NAMALWA (cell line): Measurements from ENCODE around the gene USP6NL.

ENCODE experiments used
- DNase-seq: peaks from one replicate; pipeline ENCODE4 v3.0.0-alpha.2; 2015; ENCODE audit warnings: low spot score

Gene USP6NL

GRCh38 chr10:11551104-11551503 is 60.3 kb downstream of the USP6NL start:
- no peak for DNase-seq

GRCh38 chr10:11548768-11549099 is 62.7 kb downstream of the USP6NL start:
- no peak for DNase-seq

GRCh38 chr10:11548065-11548767 is 63.2 kb downstream of the USP6NL start:
- no peak for DNase-seq

DNA sequence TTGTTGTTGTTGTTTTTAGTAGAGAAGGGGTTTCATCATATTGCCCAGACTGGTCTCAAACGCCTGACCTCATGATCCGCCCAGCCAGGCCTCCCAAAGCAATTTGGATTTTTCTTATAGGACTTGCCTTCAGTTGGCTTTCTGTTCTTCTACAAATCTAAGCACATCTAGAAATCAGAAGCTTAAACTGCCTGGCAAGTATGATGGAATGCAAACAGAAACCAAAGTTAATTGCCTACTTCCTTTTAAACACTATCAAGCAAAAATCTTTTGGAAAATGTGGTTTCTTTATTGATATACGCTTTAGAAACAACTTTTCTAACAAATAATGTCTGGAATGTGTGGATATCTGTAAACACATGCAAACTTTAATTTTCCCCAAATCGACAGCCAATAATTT is 64.9 kb downstream of the USP6NL start:
- DNase-seq = no peak

DNA sequence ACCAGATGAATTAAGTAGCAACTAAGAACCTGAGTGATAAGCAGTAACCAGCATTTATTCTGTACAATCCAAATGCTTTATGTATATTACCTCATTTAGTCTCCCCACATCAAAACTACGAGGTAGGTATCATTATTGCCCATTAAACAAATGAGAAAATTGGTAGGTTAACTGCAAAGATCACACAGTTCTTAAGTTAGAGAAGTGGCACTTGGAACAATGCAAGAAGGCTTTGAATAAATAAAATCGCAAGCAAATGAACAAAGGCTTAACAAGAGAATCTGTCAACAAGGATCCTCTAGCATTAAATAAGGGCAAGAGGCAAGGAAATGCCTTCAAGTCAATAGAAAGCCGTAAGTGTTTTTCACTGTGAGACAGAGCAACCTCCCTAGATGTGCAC is 70.2 kb downstream of the USP6NL start:
- DNase-seq = no peak

GRCh38 chr10:11539191-11539868 is 72.1 kb downstream of the USP6NL start:
- no peak for DNase-seq

- no peak for DNase-seq
These were observed 72.6 kb downstream of the USP6NL start for GRCh38 chr10:11538834-11539190.

GRCh38 chr10:11536228-11536627 is 75.2 kb downstream of the USP6NL start:
- no peak for DNase-seq

GRCh38 chr10:11535346-11535959 is 76.0 kb downstream of the USP6NL start:
- peak; percentile 74 for DNase-seq

- DNase-seq = peak; percentile 43
These were observed 78.1 kb downstream of the USP6NL start for GRCh38 chr10:11533328-11533781.

DNA sequence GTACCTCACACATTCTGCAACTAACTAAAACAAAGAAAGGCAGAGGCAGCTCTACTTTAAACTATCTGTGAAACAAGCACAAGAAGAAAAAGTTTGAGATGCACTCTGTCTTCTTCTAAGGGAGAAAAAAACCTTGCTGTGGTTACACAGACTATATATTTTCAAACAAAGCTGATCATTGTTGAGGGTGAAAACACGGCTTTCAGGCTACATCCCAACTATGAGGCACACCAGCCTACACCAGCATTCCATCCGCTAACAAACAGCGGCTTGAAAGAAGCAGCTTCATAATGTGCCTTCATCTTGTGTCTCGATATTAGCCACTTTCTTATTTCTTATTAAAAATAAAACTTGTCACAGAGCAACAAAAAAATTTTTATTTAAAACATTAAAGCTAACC is 79.1 kb downstream of the USP6NL start:
- no peak for DNase-seq

GRCh38 chr10:11530806-11531205 is 80.6 kb downstream of the USP6NL start:
- DNase-seq = peak; percentile 54

- no peak for DNase-seq
These were observed 82.1 kb downstream of the USP6NL start for GRCh38 chr10:11529276-11529903.

DNA sequence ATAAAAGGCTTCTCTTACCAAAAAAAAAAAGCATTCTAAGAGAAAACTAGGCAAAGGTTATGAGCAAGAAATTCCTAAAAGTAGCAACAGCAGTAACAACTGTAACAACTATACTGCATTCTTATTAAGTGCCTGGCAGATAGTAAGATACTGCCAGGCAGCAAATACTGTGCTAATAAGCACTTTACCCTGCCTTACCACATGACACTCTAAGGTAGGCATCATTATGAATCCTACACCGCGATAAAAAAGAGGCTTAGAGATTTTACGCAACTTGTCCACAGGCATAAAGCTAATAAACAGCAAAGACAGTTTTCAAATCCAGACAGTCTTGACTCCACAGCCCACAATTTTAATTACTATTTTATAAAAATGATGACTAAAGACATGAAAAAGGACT is 83.2 kb downstream of the USP6NL start:
- no peak for DNase-seq

DNA sequence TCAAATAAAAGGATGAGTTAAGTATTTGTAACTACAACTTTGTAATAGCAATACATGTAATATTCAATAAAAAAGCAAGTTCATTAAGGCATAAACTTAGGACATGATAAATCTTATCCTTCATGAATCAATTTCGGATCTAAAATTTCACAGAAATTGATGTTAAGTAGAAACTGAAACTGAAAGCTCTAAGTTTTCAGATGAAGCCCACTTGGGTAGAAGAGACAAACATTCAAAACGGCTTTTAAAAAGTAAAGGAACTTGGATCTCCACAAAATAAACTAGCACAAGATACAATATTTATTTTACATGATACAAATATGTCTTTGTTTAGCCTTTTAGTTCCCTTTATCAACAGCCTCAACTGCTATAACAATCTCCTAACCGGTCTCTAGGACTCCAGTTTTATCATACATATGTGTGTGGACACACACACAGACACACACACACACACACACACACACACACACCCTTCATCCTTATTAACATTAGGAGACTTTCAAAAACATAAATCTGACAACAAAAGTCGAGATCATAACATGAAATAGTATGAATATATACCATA is 83.7 kb downstream of the USP6NL start:
- no peak for DNase-seq

GRCh38 chr10:11527068-11527467 is 84.4 kb downstream of the USP6NL start:
- DNase-seq = no peak

DNA sequence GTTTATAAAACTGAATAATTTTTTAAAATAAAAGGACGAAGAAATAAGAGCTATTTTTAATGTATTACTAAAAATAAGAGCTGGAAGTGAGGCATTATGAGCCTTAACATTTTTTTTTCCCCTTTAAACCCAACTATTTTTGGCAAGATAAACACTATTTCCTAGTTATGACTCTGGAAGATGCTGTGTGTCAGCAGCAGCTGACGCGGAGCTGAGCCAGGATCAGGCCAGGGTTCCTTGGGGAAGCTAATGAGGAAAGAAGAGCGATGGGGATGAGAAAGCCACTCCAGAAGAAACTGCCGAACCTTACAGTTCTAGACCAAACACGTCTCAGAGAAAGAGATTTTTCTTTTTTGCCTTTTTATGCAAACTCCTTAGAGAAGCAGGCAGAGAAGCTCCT is 85.9 kb downstream of the USP6NL start:
- DNase-seq = no peak

DNA sequence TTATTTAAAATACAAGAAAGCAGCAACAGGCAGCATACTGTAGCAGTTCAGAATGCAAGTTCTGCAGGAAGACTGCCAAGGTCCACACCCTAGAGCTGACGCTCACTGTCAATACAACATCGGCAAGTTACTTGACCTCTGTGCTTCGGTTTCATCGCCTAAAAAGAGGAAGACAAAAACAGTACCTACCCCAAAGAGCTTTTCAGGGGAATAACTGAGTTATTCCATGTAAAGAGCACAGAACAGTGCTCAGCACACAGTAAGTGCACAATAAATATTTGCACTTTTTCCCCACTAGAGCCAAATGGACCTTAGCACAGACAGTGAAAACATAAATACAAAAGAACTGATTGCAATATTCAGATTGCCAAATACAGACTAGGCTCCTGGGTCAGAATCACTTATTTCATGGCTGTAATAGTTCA is 88.6 kb downstream of the USP6NL start:
- no peak for DNase-seq

DNA sequence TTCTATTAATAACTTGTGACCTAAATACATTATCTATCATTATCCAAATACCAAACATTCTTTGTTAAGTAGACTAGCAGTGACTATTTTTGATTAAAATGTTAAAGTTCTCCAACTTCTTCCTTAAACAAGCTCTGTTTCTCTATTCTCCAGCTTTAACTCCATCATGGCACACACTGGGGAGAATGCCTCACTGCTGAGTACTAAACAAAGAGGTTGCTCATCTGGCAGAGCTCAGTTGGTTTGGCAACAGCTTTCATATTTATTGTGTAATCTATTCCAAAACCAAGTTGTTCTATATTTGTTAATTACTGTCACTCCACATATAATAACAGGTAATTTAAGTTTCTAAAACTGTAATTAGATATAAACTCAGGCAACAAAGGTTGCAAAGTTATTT is 89.6 kb downstream of the USP6NL start:
- DNase-seq = no peak

- DNase-seq = no peak
These were observed 90.6 kb downstream of the USP6NL start for GRCh38 chr10:11520892-11521291.

DNA sequence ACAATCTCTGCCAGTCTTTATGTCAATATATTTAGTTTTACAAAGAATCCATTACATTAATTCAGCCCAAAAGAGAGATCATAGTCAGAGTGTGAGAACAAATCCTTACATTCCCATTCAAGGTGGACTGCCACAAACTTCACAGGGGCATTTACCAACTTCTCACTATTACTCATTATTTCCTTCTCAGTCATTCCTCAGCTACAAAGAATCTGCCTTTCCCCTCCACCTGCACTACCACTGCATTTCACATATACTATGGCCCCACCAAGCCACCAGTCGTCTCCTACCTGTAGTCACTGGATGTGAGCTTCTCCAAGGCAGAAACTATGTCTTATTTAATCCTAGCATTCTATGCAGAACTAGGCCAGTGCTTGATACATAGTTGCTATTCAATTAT is 94.3 kb downstream of the USP6NL start:
- peak; percentile 13 for DNase-seq

DNA sequence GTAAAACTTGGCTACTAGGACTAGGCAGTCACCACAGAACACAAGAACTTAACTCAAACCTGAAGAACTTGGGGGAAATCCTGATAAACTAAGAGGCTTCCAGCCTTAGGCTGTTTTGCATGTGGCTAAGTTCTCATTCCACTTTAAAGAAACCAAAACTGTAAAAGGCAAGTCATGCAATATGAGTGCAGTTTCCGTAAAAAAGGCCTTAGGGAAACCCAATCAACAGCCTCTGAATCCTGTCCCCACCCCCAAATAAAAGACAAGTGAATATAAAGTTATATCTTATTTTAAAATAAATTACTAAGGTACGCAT is 95.1 kb downstream of the USP6NL start:
- DNase-seq = peak; percentile 40
